ENCODE results near the gene SETD1A.

The SETD1A gene

GRCh38 chr16:30971298-30971697, 13.7 kb downstream of the SETD1A start:
- Histone ChIP-seq H3K27ac (ENCODE audit: low read length) (no peak overlapping the region), H3K27me3 (ENCODE audit: control insufficient read depth in 1 of 2, insufficient read depth in 2 of 2, low read length in 2 of 2) (no peaks in the 10 kb centered on the region), H3K4me3 (ENCODE audit: low read length in 2 of 2) (no peak overlapping the region), H3K36me3 (ENCODE audit: control insufficient read depth in 2 of 2, insufficient read depth in 2 of 2, low read length in 2 of 2) (peaks cover 61 to 67% of the 10 kb centered on the region in 2 donors), H3K9me3 (ENCODE audit: control insufficient read depth in 2 of 2, low read length in 2 of 2) (no peaks in the 10 kb centered on the region), H3K4me1 (ENCODE audit: control insufficient read depth, insufficient read depth, low read length) (no peaks in the 10 kb centered on the region), H3K9ac (ENCODE audit: low read length in 2 of 2) (no peak overlapping the region)

GRCh38 chr16:30972872-30973271, 15.3 kb downstream of the SETD1A start:
- Histone ChIP-seq H3K9ac (ENCODE audit: low read length in 2 of 2) (no peak overlapping the region), H3K36me3 (ENCODE audit: control insufficient read depth in 2 of 2, insufficient read depth in 2 of 2, low read length in 2 of 2) (peaks cover 61 to 62% of the 10 kb centered on the region in 2 donors), H3K9me3 (ENCODE audit: control insufficient read depth in 2 of 2, low read length in 2 of 2) (no peaks in the 10 kb centered on the region), H3K4me1 (ENCODE audit: control insufficient read depth, insufficient read depth, low read length) (no peaks in the 10 kb centered on the region), H3K27ac (ENCODE audit: low read length) (no peak overlapping the region), H3K27me3 (ENCODE audit: control insufficient read depth in 1 of 2, insufficient read depth in 2 of 2, low read length in 2 of 2) (no peaks in the 10 kb centered on the region), H3K4me3 (ENCODE audit: low read length in 2 of 2) (no peak overlapping the region)

GRCh38 chr16:30974348-30974747, 16.8 kb downstream of the SETD1A start:
- no peaks in the 10 kb centered on the region for H3K27me3 ChIP-seq (ENCODE audit: control insufficient read depth in 1 of 2, insufficient read depth in 2 of 2, low read length in 2 of 2)
- no peaks in the 10 kb centered on the region for H3K4me1 ChIP-seq (ENCODE audit: control insufficient read depth, insufficient read depth, low read length)
- H3K4me3 ChIP-seq (ENCODE audit: low read length in 2 of 2): no peak overlapping the region
- H3K9ac ChIP-seq (ENCODE audit: low read length in 2 of 2): no peak overlapping the region
- H3K9me3 ChIP-seq (ENCODE audit: control insufficient read depth in 2 of 2, low read length in 2 of 2): no peaks in the 10 kb centered on the region
- H3K36me3 ChIP-seq (ENCODE audit: control insufficient read depth in 2 of 2, insufficient read depth in 2 of 2, low read length in 2 of 2): peaks cover 57 to 60% of the 10 kb centered on the region in 2 donors
- no peak overlapping the region for H3K27ac ChIP-seq (ENCODE audit: low read length)

DNA sequence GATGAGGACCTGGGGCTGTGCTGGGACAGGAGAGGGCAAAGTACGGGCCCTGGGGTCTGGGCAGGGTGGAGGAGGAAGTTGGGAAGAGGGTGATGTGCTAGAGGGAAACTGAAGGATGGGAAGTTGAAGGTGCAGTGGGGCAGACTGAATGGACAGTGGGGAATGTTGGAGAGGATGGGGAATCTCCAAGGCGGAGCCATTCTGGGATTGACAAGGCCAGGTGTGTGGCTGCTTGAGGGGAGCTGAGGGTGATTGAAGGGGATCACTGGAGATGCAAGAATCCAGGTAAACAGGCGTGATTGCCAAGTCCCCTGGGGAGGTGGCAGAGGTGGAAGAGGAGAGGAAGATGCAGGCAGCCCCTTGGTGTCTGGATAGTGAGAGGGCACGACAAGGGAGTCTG, 18.9 kb downstream of the SETD1A start:
- no peak overlapping the region for H3K9ac ChIP-seq (ENCODE audit: low read length in 2 of 2)
- H3K4me3 ChIP-seq (ENCODE audit: low read length in 2 of 2): no peak overlapping the region
- H3K27ac ChIP-seq (ENCODE audit: low read length): no peak overlapping the region
- no peaks in the 10 kb centered on the region for H3K27me3 ChIP-seq (ENCODE audit: control insufficient read depth in 1 of 2, insufficient read depth in 2 of 2, low read length in 2 of 2)
- H3K4me1 ChIP-seq (ENCODE audit: control insufficient read depth, insufficient read depth, low read length): no peaks in the 10 kb centered on the region
- H3K9me3 ChIP-seq (ENCODE audit: control insufficient read depth in 2 of 2, low read length in 2 of 2): no peaks in the 10 kb centered on the region
- H3K36me3 ChIP-seq (ENCODE audit: control insufficient read depth in 2 of 2, insufficient read depth in 2 of 2, low read length in 2 of 2): peaks cover 51 to 54% of the 10 kb centered on the region in 2 donors

DNA sequence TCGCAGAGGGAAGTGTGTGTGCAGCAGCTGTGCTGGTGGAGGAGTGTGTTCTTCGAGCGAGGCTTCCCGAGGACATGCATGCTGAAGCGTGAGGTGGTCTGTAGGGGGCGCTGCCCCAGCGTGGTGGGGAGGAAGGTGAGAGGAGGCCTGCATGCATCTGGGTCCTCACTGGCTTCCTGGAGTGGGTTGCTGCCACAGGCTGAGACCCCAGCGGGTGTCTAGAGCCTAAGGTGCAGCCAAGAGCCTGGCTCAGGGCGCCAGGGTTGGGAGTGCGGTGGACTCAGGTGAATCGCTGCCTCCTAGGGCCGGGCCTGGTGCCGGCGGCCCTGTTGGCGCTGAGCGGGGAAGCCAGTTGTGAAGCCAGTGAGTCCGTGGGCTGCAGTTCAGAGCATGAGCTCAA, 19.9 kb downstream of the SETD1A start:
- Histone ChIP-seq H3K9me3 (ENCODE audit: control insufficient read depth in 2 of 2, low read length in 2 of 2) (no peaks in the 10 kb centered on the region), H3K4me1 (ENCODE audit: control insufficient read depth, insufficient read depth, low read length) (no peaks in the 10 kb centered on the region), H3K27me3 (ENCODE audit: control insufficient read depth in 1 of 2, insufficient read depth in 2 of 2, low read length in 2 of 2) (no peaks in the 10 kb centered on the region), H3K9ac (ENCODE audit: low read length in 2 of 2) (no peak overlapping the region), H3K4me3 (ENCODE audit: low read length in 2 of 2) (no peak overlapping the region), H3K27ac (ENCODE audit: low read length) (no peak overlapping the region), H3K36me3 (ENCODE audit: control insufficient read depth in 2 of 2, insufficient read depth in 2 of 2, low read length in 2 of 2) (peaks cover 46 to 53% of the 10 kb centered on the region in 2 donors)

DNA sequence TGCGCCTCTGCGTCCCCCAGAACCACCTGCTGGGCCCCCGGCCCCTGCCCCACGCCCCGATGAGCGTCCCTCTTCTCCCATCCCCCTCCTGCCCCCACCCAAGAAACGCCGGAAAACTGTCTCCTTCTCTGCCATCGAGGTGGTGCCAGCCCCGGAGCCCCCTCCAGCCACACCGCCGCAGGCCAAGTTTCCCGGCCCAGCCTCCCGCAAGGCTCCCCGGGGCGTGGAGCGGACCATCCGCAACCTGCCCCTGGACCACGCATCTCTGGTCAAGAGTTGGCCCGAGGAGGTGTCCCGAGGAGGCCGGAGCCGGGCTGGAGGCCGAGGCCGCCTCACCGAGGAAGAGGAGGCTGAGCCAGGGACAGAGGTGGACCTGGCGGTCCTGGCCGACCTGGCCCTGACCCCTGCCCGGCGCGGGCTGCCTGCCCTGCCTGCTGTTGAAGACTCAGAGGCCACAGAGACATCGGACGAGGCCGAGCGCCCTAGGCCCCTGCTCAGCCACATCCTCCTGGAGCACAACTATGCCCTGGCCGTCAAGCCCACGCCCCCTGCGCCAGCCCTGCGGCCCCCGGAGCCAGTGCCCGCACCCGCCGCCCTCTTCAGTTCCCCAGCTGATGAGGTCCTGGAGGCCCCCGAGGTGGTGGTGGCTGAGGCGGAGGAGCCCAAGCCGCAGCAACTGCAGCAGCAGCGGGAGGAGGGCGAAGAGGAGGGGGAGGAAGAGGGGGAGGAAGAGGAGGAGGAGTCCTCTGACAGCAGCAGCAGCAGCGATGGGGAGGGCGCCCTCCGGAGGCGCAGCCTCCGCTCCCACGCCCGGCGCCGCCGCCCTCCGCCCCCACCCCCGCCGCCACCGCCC, 21.8 kb downstream of the SETD1A start:
- H3K9ac ChIP-seq (ENCODE audit: low read length in 2 of 2): no peak overlapping the region
- H3K36me3 ChIP-seq (ENCODE audit: control insufficient read depth in 2 of 2, insufficient read depth in 2 of 2, low read length in 2 of 2): peaks cover 42 to 48% of the 10 kb centered on the region in 2 donors
- H3K27ac ChIP-seq (ENCODE audit: low read length): no peak overlapping the region
- no peaks in the 10 kb centered on the region for H3K9me3 ChIP-seq (ENCODE audit: control insufficient read depth in 2 of 2, low read length in 2 of 2)
- no peaks in the 10 kb centered on the region for H3K4me1 ChIP-seq (ENCODE audit: control insufficient read depth, insufficient read depth, low read length)
- H3K27me3 ChIP-seq (ENCODE audit: control insufficient read depth in 1 of 2, insufficient read depth in 2 of 2, low read length in 2 of 2): no peaks in the 10 kb centered on the region
- no peak overlapping the region for H3K4me3 ChIP-seq (ENCODE audit: low read length in 2 of 2)

- Histone ChIP-seq H3K4me1 (ENCODE audit: control insufficient read depth, insufficient read depth, low read length) (peaks cover 1% of the 10 kb centered on the region), H3K36me3 (ENCODE audit: control insufficient read depth in 2 of 2, insufficient read depth in 2 of 2, low read length in 2 of 2) (peaks cover 42 to 47% of the 10 kb centered on the region in 2 donors), H3K27me3 (ENCODE audit: control insufficient read depth in 1 of 2, insufficient read depth in 2 of 2, low read length in 2 of 2) (no peaks in the 10 kb centered on the region), H3K27ac (ENCODE audit: low read length) (no peak overlapping the region), H3K4me3 (ENCODE audit: low read length in 2 of 2) (no peak overlapping the region), H3K9ac (ENCODE audit: low read length in 2 of 2) (no peak overlapping the region), H3K9me3 (ENCODE audit: control insufficient read depth in 2 of 2, low read length in 2 of 2) (no peaks in the 10 kb centered on the region)
Observed at GRCh38 chr16:30980023-30980371, 22.4 kb downstream of the SETD1A start.

GRCh38 chr16:30980434-30980833, 22.9 kb downstream of the SETD1A start:
- Histone ChIP-seq H3K36me3 (ENCODE audit: control insufficient read depth in 2 of 2, insufficient read depth in 2 of 2, low read length in 2 of 2) (peaks cover 40 to 47% of the 10 kb centered on the region in 2 donors), H3K9ac (ENCODE audit: low read length in 2 of 2) (no peak overlapping the region), H3K4me3 (ENCODE audit: low read length in 2 of 2) (no peak overlapping the region), H3K27ac (ENCODE audit: low read length) (no peak overlapping the region), H3K27me3 (ENCODE audit: control insufficient read depth in 1 of 2, insufficient read depth in 2 of 2, low read length in 2 of 2) (no peaks in the 10 kb centered on the region), H3K9me3 (ENCODE audit: control insufficient read depth in 2 of 2, low read length in 2 of 2) (no peaks in the 10 kb centered on the region), H3K4me1 (ENCODE audit: control insufficient read depth, insufficient read depth, low read length) (peaks cover 6% of the 10 kb centered on the region)

DNA sequence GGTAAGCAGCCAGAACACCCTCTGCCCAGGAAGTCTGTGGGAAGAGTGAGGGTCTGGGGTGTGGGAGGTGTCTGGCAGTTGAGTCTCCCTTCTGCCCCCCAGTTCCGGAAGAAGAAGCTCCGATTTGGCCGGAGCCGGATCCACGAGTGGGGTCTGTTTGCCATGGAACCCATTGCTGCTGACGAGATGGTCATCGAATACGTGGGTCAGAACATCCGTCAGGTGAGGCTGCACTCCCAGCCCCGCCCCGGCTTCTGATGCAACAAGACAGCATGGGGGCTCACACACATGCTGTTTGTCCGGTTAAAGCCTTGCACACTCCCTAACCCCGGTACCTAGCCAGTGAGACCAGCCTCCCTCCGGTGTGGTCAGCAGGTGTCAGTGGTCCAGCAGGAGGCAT, 23.4 kb downstream of the SETD1A start:
- Histone ChIP-seq H3K4me1 (ENCODE audit: control insufficient read depth, insufficient read depth, low read length) (peaks cover 11% of the 10 kb centered on the region), H3K9ac (ENCODE audit: low read length in 2 of 2) (no peak overlapping the region), H3K27ac (ENCODE audit: low read length) (no peak overlapping the region), H3K27me3 (ENCODE audit: control insufficient read depth in 1 of 2, insufficient read depth in 2 of 2, low read length in 2 of 2) (no peaks in the 10 kb centered on the region), H3K9me3 (ENCODE audit: control insufficient read depth in 2 of 2, low read length in 2 of 2) (no peaks in the 10 kb centered on the region), H3K4me3 (ENCODE audit: low read length in 2 of 2) (no peak overlapping the region), H3K36me3 (ENCODE audit: control insufficient read depth in 2 of 2, insufficient read depth in 2 of 2, low read length in 2 of 2) (peaks cover 36 to 43% of the 10 kb centered on the region in 2 donors)

- Histone ChIP-seq H3K27me3 (ENCODE audit: control insufficient read depth in 1 of 2, insufficient read depth in 2 of 2, low read length in 2 of 2) (no peaks in the 10 kb centered on the region), H3K36me3 (ENCODE audit: control insufficient read depth in 2 of 2, insufficient read depth in 2 of 2, low read length in 2 of 2) (peaks cover 20 to 34% of the 10 kb centered on the region in 2 donors), H3K4me1 (ENCODE audit: control insufficient read depth, insufficient read depth, low read length) (peaks cover 13% of the 10 kb centered on the region), H3K9me3 (ENCODE audit: control insufficient read depth in 2 of 2, low read length in 2 of 2) (no peaks in the 10 kb centered on the region), H3K9ac (ENCODE audit: low read length in 2 of 2) (no peak overlapping the region), H3K4me3 (ENCODE audit: low read length in 2 of 2) (no peak overlapping the region), H3K27ac (ENCODE audit: low read length) (no peak overlapping the region)
Observed at GRCh38 chr16:30982548-30983288, 25.2 kb downstream of the SETD1A start.

Measured in stomach smooth muscle (tissue), 2 donors.